ENCODE measurements around the gene PIK3CA.
"Not testable (repeated sequence)": the region's sequence is repeated elsewhere in the genome, so short reads cannot be mapped to it uniquely, and the experiment has no call there.

- TF ChIP-seq, protein P1, sequence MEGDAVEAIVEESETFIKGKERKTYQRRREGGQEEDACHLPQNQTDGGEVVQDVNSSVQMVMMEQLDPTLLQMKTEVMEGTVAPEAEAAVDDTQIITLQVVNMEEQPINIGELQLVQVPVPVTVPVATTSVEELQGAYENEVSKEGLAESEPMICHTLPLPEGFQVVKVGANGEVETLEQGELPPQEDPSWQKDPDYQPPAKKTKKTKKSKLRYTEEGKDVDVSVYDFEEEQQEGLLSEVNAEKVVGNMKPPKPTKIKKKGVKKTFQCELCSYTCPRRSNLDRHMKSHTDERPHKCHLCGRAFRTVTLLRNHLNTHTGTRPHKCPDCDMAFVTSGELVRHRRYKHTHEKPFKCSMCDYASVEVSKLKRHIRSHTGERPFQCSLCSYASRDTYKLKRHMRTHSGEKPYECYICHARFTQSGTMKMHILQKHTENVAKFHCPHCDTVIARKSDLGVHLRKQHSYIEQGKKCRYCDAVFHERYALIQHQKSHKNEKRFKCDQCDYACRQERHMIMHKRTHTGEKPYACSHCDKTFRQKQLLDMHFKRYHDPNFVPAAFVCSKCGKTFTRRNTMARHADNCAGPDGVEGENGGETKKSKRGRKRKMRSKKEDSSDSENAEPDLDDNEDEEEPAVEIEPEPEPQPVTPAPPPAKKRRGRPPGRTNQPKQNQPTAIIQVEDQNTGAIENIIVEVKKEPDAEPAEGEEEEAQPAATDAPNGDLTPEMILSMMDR (IDR thresholded peaks at IDR 0.05; ENCODE audit: borderline replicate concordance, extremely low read depth, low read length, poor library complexity, severe bottlenecking), result not testable (repeated sequence)
- TF ChIP-seq EZH2 (IDR thresholded peaks at IDR 0.05; ENCODE audit: borderline replicate concordance, low read depth, low read length, severe bottlenecking), result not testable (repeated sequence)
Measured at GRCh38 chr3:179240299-179240698, 92.1 kb downstream of the PIK3CA start.

Data from DND-41 (cell line).